HepG2 (cell line): ENCODE data around the gene NFRKB. TPM values are rescaled to one million over a fixed set of nuclear protein-coding genes. Genes with fewer than 3 reads are reported as not detected.

Experiments
- DMAP1 ChIP-seq: IDR thresholded peaks from 2 replicates; pipeline ENCODE4 v1.6.1; 2016
- IKZF4 ChIP-seq: sonication (generic); formaldehyde crosslinking; IDR thresholded peaks from 2 replicates; pipeline ENCODE4 v1.5.1; 2020; ENCODE audit warnings: borderline replicate concordance, mild to moderate bottlenecking, low read depth, missing genetic modification reagents; ENCODE audit errors: not compliant biosample characterization
- NCOR1 ChIP-seq: fragments of 200-600 bp; sonication (generic); IDR thresholded peaks from 2 replicates; pipeline ENCODE4 v1.7.0; 2017; ENCODE audit warnings: antibody characterized with exemption, low read length, borderline replicate concordance
- SALL1 ChIP-seq: sonication (generic); formaldehyde crosslinking; IDR thresholded peaks from 2 replicates; pipeline ENCODE4 v1.8.0; 2022; ENCODE audit warnings: mild to moderate bottlenecking, missing genetic modification reagents
- TEAD2 ChIP-seq: sonication (generic); formaldehyde crosslinking; IDR thresholded peaks from 2 replicates; pipeline ENCODE4 v1.9.0; 2021; ENCODE audit warnings: missing genetic modification reagents
- ZNF550 ChIP-seq: sonication (generic); formaldehyde crosslinking; IDR thresholded peaks from 2 replicates; pipeline ENCODE4 v1.4.0; 2020; ENCODE audit warnings: mild to moderate bottlenecking, missing genetic modification reagents, borderline replicate concordance
- ZNF724P ChIP-seq: sonication (generic); formaldehyde crosslinking; IDR thresholded peaks from 2 replicates; pipeline ENCODE4 v1.8.0; 2022; ENCODE audit warnings: missing genetic modification reagents, borderline replicate concordance
- polyA plus RNA-seq, 8 experiments: library from polyadenylated mRNA; depleted of rRNA in 3 of 8; stranded (reverse) in 7 of 8; unstranded in 1 of 8; fragments of >200 nt; fragmentation: Illumina TruSeq in 4 of 8; extraction: Trizol in 4 of 8; gene quantifications; 2 replicates each; pipeline versions ENCODE4 v1.2.1 to v1.2.3, GENCODE V29; 2011 to 2016; ENCODE audit warnings: low read depth in 4 of 8, missing spikeins in 1 of 8, mixed read lengths in 1 of 8; ENCODE audit not compliant: insufficient read depth in 1 of 8
- total RNA-seq, 5 experiments: library from RNA; depleted of rRNA; stranded (reverse); fragments of >200 nt; fragmentation: Illumina TruSeq; extraction: Trizol; gene quantifications; 2 replicates each; pipeline ENCODE4 v1.2.3, GENCODE V29; 2016; ENCODE audit warnings: low read depth in 1 of 5
- TF ChIP-seq, protein P1 (sequence below): IDR thresholded peaks from 2 replicates; pipeline ENCODE4 v1.6.1; 2016; ENCODE audit warnings: low read depth, missing genetic modification reagents, missing compliant biosample characterization
- TF ChIP-seq, protein P2 (sequence below): sonication (generic); formaldehyde crosslinking; IDR thresholded peaks from 2 replicates; pipeline ENCODE4 v1.9.0; 2022; ENCODE audit warnings: low read depth, missing genetic modification reagents
- TF ChIP-seq, protein P3 (sequence below): sonication (generic); formaldehyde crosslinking; IDR thresholded peaks from 2 replicates; pipeline ENCODE4 v1.4.0; 2020; ENCODE audit warnings: missing genetic modification reagents, mild to moderate bottlenecking, borderline replicate concordance
- TF ChIP-seq, protein P4 (sequence below): sonication (generic); formaldehyde crosslinking; IDR thresholded peaks from 2 replicates; pipeline ENCODE4 v1.4.0; 2020; ENCODE audit warnings: missing genetic modification reagents
- TF ChIP-seq, protein P5 (sequence below): sonication (generic); formaldehyde crosslinking; IDR thresholded peaks from 2 replicates; pipeline ENCODE4 v1.5.0; 2020; ENCODE audit warnings: missing genetic modification reagents

NFRKB gene
- total and polyA plus RNA-seq, 2 of the 13 experiments (the other 11 are each of a cell fraction or from before 2014, with no cell fraction given) = 22.9 to 23.7 TPM

DNA sequence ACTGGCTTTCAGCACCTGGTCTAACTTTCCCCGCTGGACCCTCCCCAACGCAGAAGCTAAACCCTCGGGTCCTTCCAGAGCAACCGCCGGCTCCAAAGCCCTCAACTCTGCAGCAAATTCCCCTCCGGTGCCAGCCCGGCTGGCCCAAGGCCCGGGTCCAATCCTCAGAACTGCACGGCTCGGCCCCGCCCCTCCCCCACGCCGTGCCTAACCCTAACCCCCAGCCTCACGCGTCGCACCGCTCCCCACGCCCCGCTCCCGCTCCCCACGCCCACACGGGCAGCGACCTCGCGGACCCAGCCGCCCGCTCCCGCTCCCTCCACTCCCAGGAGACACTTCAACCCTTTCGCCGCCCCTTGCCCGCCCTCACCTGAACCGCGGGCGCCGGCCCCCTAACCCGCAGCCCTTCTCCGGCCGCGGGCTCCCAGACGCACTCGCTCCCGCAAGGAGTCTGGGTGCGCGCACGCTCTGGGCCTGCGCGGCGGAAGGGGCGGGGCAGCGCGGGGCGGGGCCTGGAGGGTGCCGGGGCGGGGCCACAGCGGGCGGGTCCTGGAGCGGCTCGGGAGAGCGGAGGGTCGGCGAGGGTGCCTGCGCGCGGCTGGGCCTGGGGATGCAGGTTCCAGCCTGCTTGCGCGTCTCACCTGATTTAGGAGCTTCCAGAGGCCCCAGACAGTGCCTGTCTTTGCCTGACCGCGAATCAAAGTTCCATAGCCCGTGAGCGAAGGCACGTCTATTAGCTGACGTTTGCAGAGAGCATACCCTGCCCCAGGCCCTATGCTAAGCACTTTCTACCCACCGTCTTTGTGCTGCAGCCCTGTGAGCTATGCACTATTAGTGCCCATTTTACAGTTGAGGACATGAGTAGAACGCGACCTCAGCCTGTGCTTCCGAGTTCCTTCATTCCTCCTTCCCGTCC lies at the start of gene NFRKB (continued):
- TF ChIP-seq, protein P1, sequence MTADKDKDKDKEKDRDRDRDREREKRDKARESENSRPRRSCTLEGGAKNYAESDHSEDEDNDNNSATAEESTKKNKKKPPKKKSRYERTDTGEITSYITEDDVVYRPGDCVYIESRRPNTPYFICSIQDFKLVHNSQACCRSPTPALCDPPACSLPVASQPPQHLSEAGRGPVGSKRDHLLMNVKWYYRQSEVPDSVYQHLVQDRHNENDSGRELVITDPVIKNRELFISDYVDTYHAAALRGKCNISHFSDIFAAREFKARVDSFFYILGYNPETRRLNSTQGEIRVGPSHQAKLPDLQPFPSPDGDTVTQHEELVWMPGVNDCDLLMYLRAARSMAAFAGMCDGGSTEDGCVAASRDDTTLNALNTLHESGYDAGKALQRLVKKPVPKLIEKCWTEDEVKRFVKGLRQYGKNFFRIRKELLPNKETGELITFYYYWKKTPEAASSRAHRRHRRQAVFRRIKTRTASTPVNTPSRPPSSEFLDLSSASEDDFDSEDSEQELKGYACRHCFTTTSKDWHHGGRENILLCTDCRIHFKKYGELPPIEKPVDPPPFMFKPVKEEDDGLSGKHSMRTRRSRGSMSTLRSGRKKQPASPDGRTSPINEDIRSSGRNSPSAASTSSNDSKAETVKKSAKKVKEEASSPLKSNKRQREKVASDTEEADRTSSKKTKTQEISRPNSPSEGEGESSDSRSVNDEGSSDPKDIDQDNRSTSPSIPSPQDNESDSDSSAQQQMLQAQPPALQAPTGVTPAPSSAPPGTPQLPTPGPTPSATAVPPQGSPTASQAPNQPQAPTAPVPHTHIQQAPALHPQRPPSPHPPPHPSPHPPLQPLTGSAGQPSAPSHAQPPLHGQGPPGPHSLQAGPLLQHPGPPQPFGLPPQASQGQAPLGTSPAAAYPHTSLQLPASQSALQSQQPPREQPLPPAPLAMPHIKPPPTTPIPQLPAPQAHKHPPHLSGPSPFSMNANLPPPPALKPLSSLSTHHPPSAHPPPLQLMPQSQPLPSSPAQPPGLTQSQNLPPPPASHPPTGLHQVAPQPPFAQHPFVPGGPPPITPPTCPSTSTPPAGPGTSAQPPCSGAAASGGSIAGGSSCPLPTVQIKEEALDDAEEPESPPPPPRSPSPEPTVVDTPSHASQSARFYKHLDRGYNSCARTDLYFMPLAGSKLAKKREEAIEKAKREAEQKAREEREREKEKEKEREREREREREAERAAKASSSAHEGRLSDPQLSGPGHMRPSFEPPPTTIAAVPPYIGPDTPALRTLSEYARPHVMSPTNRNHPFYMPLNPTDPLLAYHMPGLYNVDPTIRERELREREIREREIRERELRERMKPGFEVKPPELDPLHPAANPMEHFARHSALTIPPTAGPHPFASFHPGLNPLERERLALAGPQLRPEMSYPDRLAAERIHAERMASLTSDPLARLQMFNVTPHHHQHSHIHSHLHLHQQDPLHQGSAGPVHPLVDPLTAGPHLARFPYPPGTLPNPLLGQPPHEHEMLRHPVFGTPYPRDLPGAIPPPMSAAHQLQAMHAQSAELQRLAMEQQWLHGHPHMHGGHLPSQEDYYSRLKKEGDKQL (CRISPR knock-in tag) = no peak
- TF ChIP-seq, protein P2, sequence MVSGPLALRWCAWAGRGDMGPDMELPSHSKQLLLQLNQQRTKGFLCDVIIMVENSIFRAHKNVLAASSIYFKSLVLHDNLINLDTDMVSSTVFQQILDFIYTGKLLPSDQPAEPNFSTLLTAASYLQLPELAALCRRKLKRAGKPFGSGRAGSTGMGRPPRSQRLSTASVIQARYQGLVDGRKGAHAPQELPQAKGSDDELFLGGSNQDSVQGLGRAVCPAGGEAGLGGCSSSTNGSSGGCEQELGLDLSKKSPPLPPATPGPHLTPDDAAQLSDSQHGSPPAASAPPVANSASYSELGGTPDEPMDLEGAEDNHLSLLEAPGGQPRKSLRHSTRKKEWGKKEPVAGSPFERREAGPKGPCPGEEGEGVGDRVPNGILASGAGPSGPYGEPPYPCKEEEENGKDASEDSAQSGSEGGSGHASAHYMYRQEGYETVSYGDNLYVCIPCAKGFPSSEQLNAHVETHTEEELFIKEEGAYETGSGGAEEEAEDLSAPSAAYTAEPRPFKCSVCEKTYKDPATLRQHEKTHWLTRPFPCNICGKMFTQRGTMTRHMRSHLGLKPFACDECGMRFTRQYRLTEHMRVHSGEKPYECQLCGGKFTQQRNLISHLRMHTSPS (CRISPR knock-in tag) = no peak
- TF ChIP-seq NCOR1 (peak; percentile 37; the same call in 1 of the 2 replicates), DMAP1 (CRISPR knock-in tag) (peak; percentile 52; the same call in 1 of the 2 replicates), TEAD2 (no peak), SALL1 (peak; percentile 58; the same call in 1 of the 2 replicates), ZNF724P (0 out of 2 replicates have a peak, but pooled peaks have one; percentile 26), ZNF550 (CRISPR knock-in tag) (no peak), IKZF4 (no peak)
- TF ChIP-seq, protein P3, sequence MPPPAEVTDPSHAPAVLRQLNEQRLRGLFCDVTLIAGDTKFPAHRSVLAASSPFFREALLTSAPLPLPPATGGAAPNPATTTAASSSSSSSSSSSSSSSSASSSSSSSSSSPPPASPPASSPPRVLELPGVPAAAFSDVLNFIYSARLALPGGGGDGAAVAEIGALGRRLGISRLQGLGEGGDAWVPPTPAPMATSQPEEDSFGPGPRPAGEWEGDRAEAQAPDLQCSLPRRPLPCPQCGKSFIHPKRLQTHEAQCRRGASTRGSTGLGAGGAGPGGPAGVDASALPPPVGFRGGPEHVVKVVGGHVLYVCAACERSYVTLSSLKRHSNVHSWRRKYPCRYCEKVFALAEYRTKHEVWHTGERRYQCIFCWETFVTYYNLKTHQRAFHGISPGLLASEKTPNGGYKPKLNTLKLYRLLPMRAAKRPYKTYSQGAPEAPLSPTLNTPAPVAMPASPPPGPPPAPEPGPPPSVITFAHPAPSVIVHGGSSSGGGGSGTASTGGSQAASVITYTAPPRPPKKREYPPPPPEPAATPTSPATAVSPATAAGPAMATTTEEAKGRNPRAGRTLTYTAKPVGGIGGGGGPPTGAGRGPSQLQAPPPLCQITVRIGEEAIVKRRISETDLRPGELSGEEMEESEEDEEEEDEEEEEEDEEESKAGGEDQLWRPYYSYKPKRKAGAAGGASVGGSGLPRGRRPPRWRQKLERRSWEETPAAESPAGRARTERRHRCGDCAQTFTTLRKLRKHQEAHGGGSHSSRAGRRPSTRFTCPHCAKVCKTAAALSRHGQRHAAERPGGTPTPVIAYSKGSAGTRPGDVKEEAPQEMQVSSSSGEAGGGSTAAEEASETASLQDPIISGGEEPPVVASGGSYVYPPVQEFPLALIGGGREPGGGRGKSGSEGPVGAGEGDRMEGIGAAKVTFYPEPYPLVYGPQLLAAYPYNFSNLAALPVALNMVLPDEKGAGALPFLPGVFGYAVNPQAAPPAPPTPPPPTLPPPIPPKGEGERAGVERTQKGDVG (CRISPR knock-in tag) = no peak
- TF ChIP-seq, protein P4, sequence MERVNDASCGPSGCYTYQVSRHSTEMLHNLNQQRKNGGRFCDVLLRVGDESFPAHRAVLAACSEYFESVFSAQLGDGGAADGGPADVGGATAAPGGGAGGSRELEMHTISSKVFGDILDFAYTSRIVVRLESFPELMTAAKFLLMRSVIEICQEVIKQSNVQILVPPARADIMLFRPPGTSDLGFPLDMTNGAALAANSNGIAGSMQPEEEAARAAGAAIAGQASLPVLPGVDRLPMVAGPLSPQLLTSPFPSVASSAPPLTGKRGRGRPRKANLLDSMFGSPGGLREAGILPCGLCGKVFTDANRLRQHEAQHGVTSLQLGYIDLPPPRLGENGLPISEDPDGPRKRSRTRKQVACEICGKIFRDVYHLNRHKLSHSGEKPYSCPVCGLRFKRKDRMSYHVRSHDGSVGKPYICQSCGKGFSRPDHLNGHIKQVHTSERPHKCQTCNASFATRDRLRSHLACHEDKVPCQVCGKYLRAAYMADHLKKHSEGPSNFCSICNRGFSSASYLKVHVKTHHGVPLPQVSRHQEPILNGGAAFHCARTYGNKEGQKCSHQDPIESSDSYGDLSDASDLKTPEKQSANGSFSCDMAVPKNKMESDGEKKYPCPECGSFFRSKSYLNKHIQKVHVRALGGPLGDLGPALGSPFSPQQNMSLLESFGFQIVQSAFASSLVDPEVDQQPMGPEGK (CRISPR knock-in tag) = no peak; the same call in 1 of the 2 replicates
- TF ChIP-seq, protein P5, sequence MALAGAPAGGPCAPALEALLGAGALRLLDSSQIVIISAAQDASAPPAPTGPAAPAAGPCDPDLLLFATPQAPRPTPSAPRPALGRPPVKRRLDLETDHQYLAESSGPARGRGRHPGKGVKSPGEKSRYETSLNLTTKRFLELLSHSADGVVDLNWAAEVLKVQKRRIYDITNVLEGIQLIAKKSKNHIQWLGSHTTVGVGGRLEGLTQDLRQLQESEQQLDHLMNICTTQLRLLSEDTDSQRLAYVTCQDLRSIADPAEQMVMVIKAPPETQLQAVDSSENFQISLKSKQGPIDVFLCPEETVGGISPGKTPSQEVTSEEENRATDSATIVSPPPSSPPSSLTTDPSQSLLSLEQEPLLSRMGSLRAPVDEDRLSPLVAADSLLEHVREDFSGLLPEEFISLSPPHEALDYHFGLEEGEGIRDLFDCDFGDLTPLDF (CRISPR knock-in tag) = no peak; the same call in 1 of the 2 replicates
